ENCODE measurements around the gene GRM7.

GRM7 gene

DNA sequence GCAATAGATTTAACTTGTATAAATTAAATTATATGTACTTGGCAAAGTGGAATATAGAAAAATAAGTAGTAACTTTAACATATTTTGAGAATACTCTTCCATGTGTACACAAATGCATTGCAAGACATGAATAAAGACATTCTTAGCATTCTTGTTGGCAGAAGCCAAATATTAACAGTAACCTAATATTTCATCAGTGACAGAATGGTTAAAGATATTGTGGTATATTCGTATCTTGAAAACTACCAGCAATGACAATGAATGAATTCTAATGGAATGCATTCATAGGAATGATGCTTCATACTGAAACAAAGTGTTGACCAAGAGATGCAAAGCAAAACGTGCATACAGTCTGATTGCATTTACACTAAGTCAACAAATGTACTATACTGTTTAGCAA, 524.7 kb downstream of the GRM7 start:
- no peak for FAIRE-seq
- DNase-seq (ENCODE audit: insufficient read length, low spot score), result no peak

DNA sequence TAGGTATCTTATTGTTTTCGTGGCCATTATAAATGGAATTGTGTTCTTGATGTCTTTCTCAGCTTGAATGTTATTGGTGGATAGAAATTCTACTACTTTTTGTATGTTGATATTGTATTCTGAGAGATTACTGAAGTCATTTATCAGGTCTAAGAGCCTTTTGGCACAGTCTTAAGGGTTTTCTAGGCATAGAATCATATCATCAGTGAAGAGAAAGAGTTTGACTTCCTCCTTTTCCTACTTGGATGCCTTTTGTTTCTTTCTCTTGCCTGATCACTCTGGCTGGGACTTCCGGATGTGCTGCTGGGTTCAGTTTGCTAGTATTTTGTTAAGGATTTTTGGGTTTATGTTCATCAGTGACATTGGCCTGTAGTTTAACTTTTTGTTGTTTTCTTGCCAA, 527.1 kb downstream of the GRM7 start:
- FAIRE-seq, result no peak
- DNase-seq (ENCODE audit: insufficient read length, low spot score), result no peak

DNA sequence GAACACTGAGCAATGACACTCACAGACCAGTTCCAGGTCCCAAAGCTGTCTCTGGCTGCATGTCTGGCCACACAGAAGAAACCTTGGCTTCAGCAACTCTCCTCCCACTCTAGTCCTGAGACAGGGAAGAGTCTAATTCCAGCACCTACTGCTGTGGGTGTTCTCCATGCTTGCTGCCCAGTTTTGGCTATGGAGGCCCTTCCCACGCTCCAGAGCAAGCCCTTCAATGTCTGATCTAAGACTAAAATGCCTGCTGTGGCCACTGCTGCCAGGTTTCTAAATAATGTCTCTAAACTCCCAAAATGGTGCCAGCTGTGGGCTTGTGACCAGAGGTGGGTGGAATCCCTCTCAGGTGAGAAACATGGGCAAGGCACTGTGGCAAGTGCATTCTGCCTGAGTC, 531.3 kb downstream of the GRM7 start:
- DNase-seq (ENCODE audit: insufficient read length, low spot score), result no peak
- no peak for FAIRE-seq

DNA sequence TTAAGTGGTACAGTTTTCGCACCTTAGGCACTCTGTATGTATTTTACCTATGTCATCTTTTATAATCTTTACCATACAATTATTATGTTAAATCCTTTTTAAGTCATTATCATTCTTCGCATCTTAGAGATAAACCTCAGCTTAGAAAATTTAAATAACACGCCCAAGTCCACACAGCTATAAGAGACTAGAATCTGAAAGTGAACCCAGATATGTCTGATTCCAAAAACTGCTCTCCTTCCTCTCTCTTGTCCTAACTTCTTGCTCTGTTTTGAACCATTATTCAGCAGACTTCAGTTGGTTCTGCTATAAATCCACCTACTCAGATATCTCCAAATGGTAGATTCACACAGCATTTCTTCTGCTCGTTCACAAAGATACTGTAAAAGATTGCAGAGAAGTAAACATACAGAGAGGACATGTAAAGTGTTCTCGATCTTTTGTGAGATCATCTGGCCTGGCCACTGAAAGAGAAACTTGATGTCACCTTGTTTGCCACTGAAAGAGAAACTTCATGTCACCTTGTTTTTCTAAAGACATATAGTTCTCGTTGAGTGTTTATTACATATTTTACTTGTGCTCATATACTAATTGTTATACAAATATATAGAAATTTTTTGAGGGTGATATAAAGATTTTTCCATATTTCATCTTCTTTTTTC, 533.2 kb downstream of the GRM7 start:
- FAIRE-seq (no peak), DNase-seq (ENCODE audit: insufficient read length, low spot score) (no peak)

DNA sequence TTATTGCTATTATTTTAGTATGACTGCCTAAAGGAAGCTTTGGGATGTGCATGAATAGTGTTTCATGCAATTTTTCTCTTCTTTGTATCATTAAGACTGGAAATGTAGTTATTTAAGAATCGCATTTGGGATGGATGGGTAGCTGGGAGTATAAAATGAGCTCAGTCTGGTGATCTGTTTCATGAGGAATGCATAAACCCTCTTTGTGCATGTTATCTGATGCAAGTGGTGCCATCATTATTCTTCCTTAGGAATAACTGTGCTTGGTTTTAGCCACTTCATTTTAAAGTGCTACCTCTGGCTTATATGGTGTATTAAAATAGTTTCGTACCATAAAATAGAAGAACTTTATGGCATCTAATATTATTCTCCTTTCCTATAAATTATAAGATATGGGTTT, 535.6 kb downstream of the GRM7 start:
- FAIRE-seq, result no peak
- DNase-seq (ENCODE audit: insufficient read length, low spot score), result no peak

DNA sequence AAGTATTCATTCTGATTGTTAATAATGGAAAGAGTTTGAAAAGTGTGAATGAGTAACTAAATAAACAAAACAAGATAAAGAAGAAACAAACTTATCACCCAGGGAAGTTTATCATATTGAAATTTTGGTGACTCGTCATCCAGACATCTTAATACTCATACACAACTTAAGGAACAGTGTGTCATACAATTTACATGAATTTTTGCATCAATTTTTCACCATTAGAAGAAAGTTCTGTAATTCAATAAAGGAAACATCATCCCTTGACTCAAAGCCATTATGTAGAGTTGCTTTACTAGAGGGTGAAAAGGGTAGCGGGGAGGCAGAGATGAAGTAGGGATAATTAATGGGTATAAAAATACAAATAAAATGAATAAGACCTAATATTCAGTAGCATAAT, 536.2 kb downstream of the GRM7 start:
- DNase-seq (ENCODE audit: insufficient read length, low spot score) (no peak), FAIRE-seq (no peak)

DNA sequence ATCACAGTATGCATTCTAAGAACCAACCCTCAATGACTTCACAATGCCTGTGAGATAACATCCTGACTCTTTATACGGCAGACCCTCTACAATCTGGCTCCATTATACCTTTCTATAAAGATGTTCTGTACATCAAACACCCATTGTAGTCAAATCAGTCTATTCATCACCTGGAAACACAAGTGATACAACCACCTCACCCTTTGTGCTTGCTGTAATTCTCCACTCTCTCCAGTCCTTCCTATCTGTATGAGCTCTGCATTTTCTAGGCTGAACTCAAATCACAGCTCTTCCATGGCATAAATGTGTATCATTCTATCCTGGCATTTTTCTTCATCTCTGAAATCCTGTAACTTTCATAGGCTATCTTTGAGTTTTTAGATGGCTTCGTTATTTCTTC, 539.4 kb downstream of the GRM7 start:
- FAIRE-seq, result no peak
- no peak for DNase-seq (ENCODE audit: insufficient read length, low spot score)

DNA sequence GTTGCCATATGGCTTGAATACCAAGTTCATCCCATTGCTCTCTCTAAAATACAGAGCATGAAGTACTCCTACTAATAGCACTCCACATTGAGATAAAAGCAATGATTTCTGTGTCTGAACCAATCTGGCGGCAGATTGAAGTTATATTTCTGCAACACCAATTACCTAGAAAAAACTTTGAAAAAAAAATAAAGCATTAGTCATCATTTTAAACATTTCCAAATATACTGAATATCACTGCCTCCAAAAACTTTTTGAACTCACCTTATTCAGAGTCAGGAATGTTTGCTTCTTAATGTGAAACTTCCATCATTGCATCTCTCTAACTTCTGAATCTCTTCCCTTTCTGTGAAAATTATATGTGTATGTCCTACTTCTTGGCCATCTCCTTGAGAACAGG, 540.5 kb downstream of the GRM7 start:
- FAIRE-seq (no peak), DNase-seq (ENCODE audit: insufficient read length, low spot score) (no peak)

DNA sequence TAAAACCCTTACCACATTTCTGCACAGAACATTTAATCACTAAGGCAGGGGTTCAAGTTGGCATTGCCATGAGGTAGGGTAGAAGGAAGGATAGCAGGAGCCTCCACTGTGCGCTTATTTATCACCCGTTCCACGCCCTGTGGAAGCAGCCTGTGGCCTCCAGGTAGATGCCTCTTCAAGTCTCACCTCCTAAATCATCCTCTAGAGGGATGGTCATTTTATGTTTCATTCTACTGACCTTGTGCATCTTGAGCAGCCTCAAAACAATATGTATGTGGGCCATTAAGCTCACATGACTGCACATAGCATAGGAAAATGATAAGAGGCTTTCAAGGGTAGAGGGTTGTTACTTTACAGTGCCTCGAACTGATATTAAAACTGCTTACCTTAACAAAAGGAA, 546.2 kb downstream of the GRM7 start:
- no peak for FAIRE-seq

DNA sequence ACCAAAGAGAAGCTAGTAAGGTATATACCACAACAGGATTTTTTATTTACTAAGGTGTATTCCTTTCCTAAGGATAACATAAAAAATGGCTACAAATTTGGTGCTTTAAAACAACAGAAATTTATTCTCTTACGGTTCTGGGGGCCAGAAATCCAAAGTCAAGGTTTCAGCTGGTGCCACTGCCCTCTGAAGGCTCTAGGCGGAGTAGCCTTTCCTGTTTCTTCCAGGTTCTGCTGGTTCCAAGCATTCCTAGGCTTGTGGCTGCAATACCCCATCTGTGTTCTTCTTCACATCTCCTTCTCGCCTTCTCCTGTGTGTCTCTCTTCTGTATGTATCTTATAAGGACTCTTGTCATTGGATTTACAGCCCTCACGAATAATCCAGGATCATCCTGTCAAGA, 549.9 kb downstream of the GRM7 start:
- FAIRE-seq (no peak), DNase-seq (ENCODE audit: insufficient read length, low spot score) (no peak)

More for the DNA sequence above, 546.2 kb downstream of the GRM7 start:
- DNase-seq (ENCODE audit: insufficient read length, low spot score), result no peak

DNA sequence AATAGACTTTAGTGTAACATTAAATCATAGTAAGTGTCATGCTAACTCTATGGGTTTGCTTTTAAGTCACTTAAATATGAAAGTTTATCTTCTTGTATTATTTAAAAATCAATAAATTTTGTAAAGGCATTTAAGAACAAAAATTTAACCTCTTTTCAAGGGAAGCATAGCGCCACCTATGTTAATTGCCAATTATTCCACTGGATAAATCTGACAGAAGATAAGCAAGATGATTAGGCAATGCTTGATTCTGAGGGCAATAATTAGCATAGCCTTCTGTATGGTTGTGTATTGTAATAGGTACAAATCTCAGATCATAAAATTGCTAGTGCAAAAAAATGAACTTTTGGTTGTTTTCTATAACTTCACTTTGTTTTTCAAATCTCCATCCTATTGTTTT, 560.1 kb downstream of the GRM7 start:
- DNase-seq (ENCODE audit: insufficient read length, low spot score) (no peak), FAIRE-seq (no peak)

DNA sequence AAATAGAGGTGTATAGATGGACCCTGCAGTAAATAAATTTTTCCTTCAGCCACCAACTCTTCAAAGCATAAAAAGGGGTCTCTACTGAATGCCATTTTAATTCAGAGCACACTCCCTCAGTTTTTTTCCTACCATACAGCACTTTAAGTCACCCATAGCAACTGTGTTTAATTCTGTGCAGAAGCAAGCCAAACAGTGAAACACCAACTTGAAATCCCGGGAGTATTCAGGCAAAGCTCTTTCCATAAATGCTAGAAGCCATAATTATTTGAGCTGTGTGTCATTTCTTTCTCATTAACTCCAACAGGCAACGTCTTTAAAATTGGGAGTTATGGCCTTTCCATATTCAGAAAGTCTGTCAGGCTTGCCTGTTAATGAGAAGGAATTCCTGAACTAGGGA, 562.1 kb downstream of the GRM7 start:
- FAIRE-seq, result no peak

DNA sequence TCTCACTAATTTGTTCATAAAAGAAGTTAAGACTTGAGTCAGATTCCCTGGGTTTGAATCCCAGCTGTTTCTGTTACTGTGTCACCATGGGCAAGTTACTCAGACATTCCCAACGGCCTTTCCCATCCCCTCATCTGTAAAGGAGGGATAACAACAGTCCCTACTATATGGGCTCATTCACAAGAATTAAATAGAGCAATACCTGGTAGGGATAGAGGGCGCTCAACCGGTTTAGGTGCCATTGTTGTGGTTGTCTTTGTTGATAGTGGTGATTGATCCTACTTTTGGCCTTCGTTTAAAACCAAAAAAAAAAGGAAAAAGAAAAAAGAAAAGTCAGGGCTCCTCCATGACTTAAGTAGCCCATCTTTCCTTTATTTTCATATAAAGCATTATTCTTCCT, 563.1 kb downstream of the GRM7 start:
- FAIRE-seq, result no peak
- DNase-seq (ENCODE audit: insufficient read length, low spot score), result no peak

More for the DNA sequence above, 562.1 kb downstream of the GRM7 start:
- no peak for DNase-seq (ENCODE audit: insufficient read length, low spot score)

DNA sequence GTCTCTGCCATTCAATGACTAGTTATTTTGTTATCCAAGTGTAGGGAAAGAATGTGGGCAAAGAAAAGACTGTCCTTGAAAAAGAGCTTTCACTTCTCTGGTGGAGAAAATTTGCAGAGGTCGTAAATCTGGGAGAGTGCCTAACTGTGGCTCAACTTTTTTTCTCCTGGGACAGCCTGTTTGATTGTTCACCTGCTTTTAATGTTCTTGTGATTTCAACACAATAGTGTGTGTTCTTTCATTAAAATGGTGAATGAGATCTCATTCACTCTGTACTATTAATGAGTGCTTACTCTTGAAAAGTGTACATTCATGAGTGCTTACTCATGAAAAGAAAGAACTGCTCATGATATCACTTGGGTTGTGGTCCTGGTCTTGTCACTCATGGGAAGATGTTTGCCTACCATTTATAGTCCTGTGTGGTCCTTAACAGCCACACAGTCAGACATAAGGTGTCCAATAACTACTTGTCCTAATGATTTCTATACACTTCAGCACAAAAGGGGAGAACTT, 567.3 kb downstream of the GRM7 start:
- FAIRE-seq (no peak), DNase-seq (ENCODE audit: insufficient read length, low spot score) (no peak)

DNA sequence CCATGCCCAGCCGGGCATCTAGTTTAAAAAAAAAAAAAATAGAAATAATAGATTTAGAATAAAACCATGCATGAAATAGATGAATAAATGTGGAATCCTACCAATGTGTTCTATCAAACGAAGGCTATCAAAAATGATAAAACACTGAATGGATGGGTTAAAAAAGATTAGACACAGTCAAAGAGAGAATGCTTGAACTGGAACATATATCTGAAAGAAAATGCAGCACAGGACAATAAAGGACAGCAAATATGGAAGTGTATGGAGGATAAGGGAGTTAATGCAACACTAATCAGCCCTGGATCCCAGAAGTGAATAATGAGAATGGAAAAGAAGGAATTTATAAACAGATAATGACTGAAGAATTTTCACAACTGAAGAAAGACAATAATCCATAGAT, 571.7 kb downstream of the GRM7 start:
- DNase-seq (ENCODE audit: insufficient read length, low spot score) (no peak), FAIRE-seq (no peak)

DNA sequence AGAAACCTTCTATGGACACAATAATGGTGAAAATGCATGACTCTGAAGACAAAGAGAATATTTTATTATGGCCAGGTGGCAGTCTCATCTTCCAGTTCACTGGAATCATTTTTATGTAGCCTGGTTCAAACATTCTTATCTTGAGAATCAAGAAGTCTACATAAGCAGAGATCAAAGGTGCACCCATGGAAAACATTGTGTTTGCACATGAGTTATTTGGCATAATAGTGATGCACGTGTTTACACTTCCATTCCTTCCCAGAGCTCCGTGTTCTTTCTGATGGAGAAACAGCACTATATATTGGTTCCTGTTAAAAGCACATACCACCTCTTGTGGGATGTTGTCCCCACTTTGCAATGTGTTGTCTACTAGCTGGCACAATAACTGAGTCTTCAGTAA, 572.2 kb downstream of the GRM7 start:
- DNase-seq (ENCODE audit: insufficient read length, low spot score), result no peak
- no peak for FAIRE-seq

DNA sequence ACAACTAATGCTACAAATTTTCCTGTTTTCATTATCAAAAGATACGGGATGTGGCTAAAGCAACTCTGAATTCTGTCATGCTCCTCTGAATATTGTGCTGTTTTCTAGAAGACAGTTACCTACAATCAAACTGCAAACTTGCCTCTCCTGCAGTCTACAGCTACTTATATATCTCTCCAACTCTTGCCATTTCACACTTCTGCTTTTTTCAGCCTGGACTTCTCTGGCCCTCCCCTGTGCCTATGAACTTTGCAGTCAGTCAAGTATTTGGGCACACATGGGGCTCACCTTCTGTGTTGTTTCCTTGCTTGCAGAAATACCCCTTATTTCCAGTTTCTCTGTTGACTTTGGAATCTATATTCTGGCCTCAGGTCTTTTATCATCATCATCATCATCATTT, 575.6 kb downstream of the GRM7 start:
- FAIRE-seq (no peak), DNase-seq (ENCODE audit: insufficient read length, low spot score) (no peak)

DNA sequence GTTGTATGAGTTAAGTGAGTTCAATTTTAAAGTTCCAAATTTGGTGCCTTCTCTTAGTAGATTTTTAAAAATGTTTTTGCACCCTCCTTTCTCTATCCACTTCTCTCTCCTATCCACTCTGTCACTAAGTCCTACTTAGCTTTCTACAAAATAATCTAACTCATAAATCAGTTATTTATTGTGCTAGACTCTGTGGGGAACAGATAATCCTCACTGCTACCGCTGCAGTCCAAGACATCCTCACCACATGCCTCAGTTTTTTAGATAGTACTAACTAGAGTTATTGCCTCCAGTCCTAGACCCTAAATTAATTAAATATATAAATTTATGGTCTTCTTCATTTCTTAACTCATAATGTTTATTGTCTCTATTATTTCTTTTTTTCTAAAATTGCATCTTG, 576.3 kb downstream of the GRM7 start:
- no peak for FAIRE-seq
- no peak for DNase-seq (ENCODE audit: insufficient read length, low spot score)

DNA sequence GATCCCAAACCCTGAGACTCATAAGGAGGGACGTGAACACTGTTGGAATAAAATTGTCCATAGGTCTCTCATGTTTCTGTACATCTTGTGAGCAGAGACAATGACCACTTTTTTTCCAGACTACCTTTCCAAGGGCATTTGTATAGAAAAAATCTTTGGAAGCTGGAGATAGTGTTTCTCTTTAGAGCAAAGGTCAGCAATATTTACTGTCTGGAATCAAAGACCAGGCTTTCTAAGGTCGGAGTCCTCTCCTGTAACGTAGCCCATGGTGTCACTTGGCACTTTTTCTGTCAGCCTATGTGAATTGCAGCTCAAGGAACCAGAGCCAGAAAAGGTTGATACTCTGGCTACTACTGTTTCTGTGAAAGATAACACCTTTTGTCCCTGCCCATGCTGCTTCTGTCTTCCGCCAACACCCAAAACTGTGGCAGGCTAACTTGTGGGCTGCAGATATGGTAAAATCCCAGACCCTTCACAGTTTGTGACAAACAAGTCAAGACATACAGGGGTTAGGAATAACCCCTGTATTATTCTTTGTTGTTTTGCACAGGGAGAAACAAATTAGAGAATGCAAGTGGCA, 578.3 kb downstream of the GRM7 start:
- DNase-seq (ENCODE audit: insufficient read length, low spot score), result no peak
- no peak for FAIRE-seq

DNA sequence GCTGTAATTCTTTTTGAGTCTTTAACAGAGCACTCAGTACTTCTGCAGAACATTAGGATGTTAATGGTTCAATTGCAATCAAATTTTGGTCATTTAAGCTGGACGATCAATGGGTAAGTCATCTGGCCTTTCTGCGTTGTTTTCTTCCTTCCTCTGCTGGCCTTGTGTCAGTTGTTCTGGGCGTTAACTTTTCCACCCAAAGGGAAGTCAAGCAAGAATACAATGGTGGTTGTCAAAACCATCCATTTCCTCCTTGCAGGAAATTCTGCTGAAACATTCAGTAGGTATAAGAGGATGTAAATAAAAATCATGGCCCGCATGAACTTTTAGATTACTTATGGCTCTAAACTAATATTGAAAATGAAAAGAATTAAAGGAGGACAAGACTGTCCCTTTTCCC, 584.0 kb downstream of the GRM7 start:
- FAIRE-seq (no peak), DNase-seq (ENCODE audit: insufficient read length, low spot score) (no peak)

DNA sequence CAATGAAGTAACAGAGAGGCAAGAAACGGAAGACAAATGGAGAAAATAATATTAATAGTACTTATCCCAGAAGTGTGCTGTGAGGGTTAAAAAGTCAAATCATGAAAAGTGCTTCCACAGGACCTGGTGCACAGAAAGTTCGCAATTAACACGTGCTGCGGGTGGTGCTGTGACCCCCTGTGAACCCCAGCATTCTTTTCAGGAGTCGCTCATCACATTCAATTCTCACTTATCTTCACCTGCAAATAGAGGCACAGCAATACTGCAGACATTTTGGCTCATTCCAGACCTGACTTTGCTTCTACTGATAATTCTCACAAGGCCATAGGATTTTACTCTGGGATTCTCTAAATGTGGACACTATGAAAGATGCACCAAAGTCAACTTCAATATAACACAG, 584.4 kb downstream of the GRM7 start:
- DNase-seq (ENCODE audit: insufficient read length, low spot score) (no peak), FAIRE-seq (no peak)

DNA sequence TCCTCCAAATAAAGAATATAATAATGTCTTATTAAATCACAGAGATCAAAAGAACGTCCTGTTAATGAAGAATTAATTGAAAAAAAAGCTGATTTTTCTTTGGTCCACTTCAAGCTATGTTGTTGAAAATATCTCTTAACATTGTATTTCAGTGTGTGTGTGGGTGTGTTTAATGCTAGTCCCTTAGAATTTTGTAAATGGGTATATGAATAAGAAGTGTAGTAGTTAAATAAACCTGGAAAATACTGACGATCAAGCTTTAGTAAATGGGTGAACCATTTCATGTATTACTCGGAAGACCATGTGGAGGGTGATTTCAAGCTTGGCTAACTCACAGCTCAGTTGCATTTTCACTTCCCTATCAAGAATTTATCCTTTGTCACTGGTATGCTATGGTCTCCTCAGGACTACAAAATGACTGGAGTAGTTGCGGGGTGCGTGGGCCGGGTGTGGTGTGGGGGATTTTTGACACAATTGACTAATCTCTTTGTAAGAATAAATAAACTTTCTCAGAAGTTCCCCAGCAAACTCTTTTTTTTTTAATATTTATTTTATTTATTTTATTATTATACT, 586.4 kb downstream of the GRM7 start:
- FAIRE-seq, result no peak
- no peak for DNase-seq (ENCODE audit: insufficient read length, low spot score)
